ENCODE results near the gene UGCG. TPM values are rescaled to one million over a fixed set of nuclear protein-coding genes. Genes with fewer than 3 reads are reported as not detected.

UGCG gene
- total and polyA plus RNA-seq, 2 of the 8 experiments (the other 6 are each of a cell fraction or from before 2014, with no cell fraction given) = 14.9 to 34.0 TPM

- TF ChIP-seq RBBP5 (IDR thresholded peaks at IDR 0.05; ENCODE audit: borderline replicate concordance, low read depth, low read length) (peak; percentile 65), SP2 (IDR thresholded peaks at IDR 0.05; ENCODE audit: low read length) (no peak), TAF1 (IDR thresholded peaks at IDR 0.05; ENCODE audit: low read depth, low read length) (peak; percentile 81), ASH2L (IDR thresholded peaks at IDR 0.05; ENCODE audit: low read length) (peak; percentile 37), GABPA (IDR thresholded peaks at IDR 0.05; ENCODE audit: borderline replicate concordance, insufficient read depth, low read length) (0 out of 2 replicates have a peak, but pooled peaks have one; percentile 22), POLR2A (IDR thresholded peaks at IDR 0.05; ENCODE audit: control extremely low read depth in 1 of 2, low read depth in 2 of 2, low read length in 2 of 2) (peak; percentile 65 to 94), RFX5 (IDR thresholded peaks at IDR 0.05; ENCODE audit: borderline replicate concordance, low read depth, low read length) (no peak), GTF2F1 (IDR thresholded peaks at IDR 0.05; ENCODE audit: borderline replicate concordance, low read depth, low read length) (no peak), EP300 (IDR thresholded peaks at IDR 0.05; ENCODE audit: borderline replicate concordance in 1 of 2, low read depth in 2 of 2, low read length in 2 of 2) (no peak), TAF7 (optimal IDR thresholded peaks at IDR 0.05; ENCODE audit: borderline replicate concordance, low read depth, low read length) (peak; percentile 79), KDM5A (IDR thresholded peaks at IDR 0.05; ENCODE audit: low read length) (no peak), KDM4A (IDR thresholded peaks at IDR 0.05; ENCODE audit: low read depth, low read length, severe bottlenecking) (peak; percentile 54), POLR2AphosphoS5 (IDR thresholded peaks at IDR 0.05; ENCODE audit: low read depth, low read length) (peak; percentile 77; the same call in 1 of the 2 replicates), CEBPB (IDR thresholded peaks at IDR 0.05; ENCODE audit: low read depth, low read length) (no peak), BACH1 (IDR thresholded peaks at IDR 0.05; ENCODE audit: low read length) (no peak; the same call in 1 of the 2 replicates), PHF8 (conservative IDR thresholded peaks at IDR 0.05; ENCODE audit: low read depth, low read length) (peak; percentile 88)
- TF ChIP-seq, protein P1, sequence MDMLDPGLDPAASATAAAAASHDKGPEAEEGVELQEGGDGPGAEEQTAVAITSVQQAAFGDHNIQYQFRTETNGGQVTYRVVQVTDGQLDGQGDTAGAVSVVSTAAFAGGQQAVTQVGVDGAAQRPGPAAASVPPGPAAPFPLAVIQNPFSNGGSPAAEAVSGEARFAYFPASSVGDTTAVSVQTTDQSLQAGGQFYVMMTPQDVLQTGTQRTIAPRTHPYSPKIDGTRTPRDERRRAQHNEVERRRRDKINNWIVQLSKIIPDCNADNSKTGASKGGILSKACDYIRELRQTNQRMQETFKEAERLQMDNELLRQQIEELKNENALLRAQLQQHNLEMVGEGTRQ (IDR thresholded peaks at IDR 0.05; ENCODE audit: low read length) = no peak
Observed at GRCh38 chr9:111895996-111896941, at the start of gene UGCG (continued).

Data from H1 (cell line).